Brain microvascular endothelial cell (primary cell): ENCODE measurements around the gene PEPD.
A peak's percentile ranks its signal among the peaks of the same experiment; 100 is the strongest.

Experiments
- DNase-seq: peaks from one replicate; pipeline ENCODE4 v3.0.0-alpha.2; 2020
- H3K27ac ChIP-seq: fragments of 250-450 bp; sonication (Bioruptor Pico); 2 replicates; pipeline ENCODE4 v1.5.1; 2020; ENCODE audit warnings: mild to moderate bottlenecking, moderate library complexity
- H3K27me3 ChIP-seq: fragments of 250-450 bp; sonication (Bioruptor Pico); replicated peaks from 2 replicates; pipeline ENCODE4 v1.5.1; 2020; ENCODE audit warnings: mild to moderate bottlenecking
- H3K36me3 ChIP-seq: fragments of 250-450 bp; sonication (Bioruptor Pico); replicated peaks from 2 replicates; pipeline ENCODE4 v1.5.1; 2020; ENCODE audit warnings: mild to moderate bottlenecking
- H3K4me3 ChIP-seq: 2 replicates; pipeline ENCODE4 v1.5.1; 2011; ENCODE audit warnings: low read depth, mild to moderate bottlenecking, control low read depth, low read length, moderate library complexity
- CTCF ChIP-seq: IDR thresholded peaks from 2 replicates; pipeline ENCODE4 v1.5.1; 2011; ENCODE audit warnings: low read depth, mild to moderate bottlenecking, moderate library complexity, low read length, control low read depth, inconsistent platforms; ENCODE audit errors: missing control alignments
- in situ Hi-C: cut with HindIII; loops from 2 replicates; pipeline ENCODE4 v1.10.0; 2017; ENCODE audit warnings: low sequenced_read_pairs, low pct_ligation_motif_present

The PEPD gene

DNA sequence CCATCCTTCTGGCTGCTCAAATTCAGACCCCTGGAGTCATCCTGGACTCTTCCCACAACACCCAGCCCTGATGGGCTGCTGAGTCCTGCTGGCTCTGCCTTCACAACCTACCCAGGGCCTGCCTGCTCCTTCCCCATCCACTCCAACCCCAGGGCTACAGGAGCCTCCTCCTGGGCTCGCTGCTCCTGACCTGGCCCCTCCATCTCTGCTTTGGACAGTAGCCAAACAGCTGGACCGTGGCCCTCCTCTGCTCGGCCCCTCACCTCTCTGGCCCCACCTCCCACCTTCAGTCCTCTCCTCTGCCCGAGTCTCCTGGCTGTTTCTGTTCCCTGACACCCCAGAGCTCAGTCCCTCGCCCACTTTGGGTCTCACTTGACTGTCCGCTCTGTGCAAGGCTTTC lies 81.3 kb downstream of the PEPD start:
- no peaks in the 10 kb centered on the region for H3K27me3 ChIP-seq
- H3K36me3 ChIP-seq = no peaks in the 10 kb centered on the region
- no peak overlapping the region for H3K4me3 ChIP-seq
- no peak for TF ChIP-seq CTCF
- H3K27ac ChIP-seq = no peak overlapping the region
- no peak for DNase-seq
- in situ Hi-C loops = no loop called here

- no peak for TF ChIP-seq CTCF
- Histone ChIP-seq H3K27ac (no peak overlapping the region), H3K27me3 (no peaks in the 10 kb centered on the region), H3K4me3 (no peak overlapping the region), H3K36me3 (no peaks in the 10 kb centered on the region)
- in situ Hi-C loops = no loop called here
- DNase-seq = no peak
These were observed 82.4 kb downstream of the PEPD start for GRCh38 chr19:33438987-33439781.

DNA sequence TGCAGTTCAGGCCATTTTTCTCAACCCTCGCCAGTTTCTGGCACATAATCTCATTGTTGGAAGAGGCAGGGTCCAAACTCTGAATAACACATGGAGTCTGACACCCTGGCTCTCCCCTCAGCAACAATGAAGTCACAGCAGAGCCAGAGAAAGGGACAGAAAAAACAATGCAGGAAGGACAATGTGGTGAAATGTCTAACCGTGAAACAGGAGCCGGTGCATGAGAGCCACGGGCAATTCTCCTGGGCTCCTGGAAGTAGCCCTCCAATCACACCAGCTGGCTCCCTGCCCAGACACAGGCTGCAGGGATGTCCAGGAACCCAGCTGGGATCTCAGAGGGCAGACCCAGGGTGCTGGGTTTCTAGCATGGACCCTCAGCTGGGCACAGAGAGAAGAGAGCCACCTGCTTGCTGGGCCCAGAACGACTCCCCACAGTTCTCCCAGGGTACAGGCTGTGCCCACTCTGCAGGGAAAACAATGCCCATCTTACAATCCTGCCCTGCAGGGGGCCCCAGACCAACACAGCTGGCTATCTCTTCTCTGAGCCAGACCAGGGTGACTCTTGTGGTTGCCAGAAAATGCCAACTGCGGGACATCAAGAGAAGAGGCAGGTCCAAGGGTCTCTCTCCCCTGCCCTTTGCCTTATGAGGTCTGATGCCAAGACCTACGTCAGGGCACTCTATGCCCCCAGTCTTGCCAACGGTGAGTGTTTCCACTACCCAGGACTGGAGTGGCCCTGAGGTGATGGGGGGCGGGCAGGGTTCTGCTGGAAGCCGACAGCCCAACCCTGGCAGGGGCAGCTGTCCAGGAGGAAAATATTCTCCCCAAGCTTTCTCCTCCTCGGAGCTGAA lies 83.5 kb downstream of the PEPD start:
- in situ Hi-C loops = no loop called here
- DNase-seq = no peak
- no peak overlapping the region for H3K4me3 ChIP-seq
- no peaks in the 10 kb centered on the region for H3K36me3 ChIP-seq
- H3K27ac ChIP-seq = no peak overlapping the region
- H3K27me3 ChIP-seq = no peaks in the 10 kb centered on the region
- peak; percentile 45 for TF ChIP-seq CTCF

DNA sequence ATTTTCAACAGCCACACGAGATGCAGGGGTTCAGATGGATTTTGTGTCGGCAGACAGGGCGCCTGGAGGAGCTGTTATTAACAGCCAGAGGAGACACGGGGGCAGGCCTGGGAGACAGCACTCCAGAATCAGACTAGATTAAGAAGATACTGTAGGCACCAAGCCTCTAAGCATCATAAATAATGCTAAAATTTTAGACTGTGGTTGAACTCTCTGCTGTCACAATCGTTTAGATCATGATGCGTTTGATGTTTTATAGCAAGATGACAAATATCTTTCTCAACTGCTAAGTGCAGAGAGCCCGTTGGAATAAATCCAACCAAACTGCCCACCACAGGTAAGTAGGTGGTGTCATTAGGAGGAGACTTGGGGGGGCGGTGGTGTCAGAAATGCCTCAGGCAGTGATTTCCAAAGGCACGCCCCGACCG lies 84.2 kb downstream of the PEPD start:
- DNase-seq = no peak
- in situ Hi-C loops = no loop called here
- no peak overlapping the region for H3K4me3 ChIP-seq
- H3K27me3 ChIP-seq = no peaks in the 10 kb centered on the region
- H3K27ac ChIP-seq = no peak overlapping the region
- no peaks in the 10 kb centered on the region for H3K36me3 ChIP-seq
- no peak for TF ChIP-seq CTCF

- Histone ChIP-seq H3K27ac (no peak overlapping the region), H3K4me3 (no peak overlapping the region), H3K27me3 (no peaks in the 10 kb centered on the region), H3K36me3 (no peaks in the 10 kb centered on the region)
- no peak for DNase-seq
- in situ Hi-C loops = no loop called here
- no peak for TF ChIP-seq CTCF
These were observed 84.9 kb downstream of the PEPD start for GRCh38 chr19:33436360-33437345.
